GM12878 (cell line): ENCODE data around the gene POLD4. TPM values are rescaled to one million over a fixed set of nuclear protein-coding genes. Genes with fewer than 3 reads are reported as not detected.

Experiments used
- ASH2L ChIP-seq: fragments of 300-600, 200-600 bp; sonication (generic); IDR thresholded peaks from 2 replicates; pipeline ENCODE4 v1.6.1; 2017; ENCODE audit warnings: low read depth, mild to moderate bottlenecking, borderline replicate concordance
- ATF3 ChIP-seq: IDR thresholded peaks from 2 replicates; pipeline ENCODE4 v1.6.1; 2011; ENCODE audit warnings: low read depth, mild to moderate bottlenecking, low read length, moderate library complexity, borderline replicate concordance; ENCODE audit errors: extremely low read depth
- ATF7 ChIP-seq: fragments of 450-650 bp; IDR thresholded peaks from 2 replicates; pipeline ENCODE4 v1.6.1; 2016; ENCODE audit warnings: low read depth, mild to moderate bottlenecking
- CHD4 ChIP-seq: fragments of 200-600 bp; sonication (generic); IDR thresholded peaks from 2 replicates; pipeline ENCODE4 v1.6.1; 2016; ENCODE audit warnings: mild to moderate bottlenecking
- CTCF ChIP-seq, 3 experiments: IDR thresholded peaks in 2 of 3; conservative IDR thresholded peaks in 1 of 3; 2 replicates each; pipeline ENCODE4 v1.5.1; 2011; ENCODE audit warnings: low read depth in 3 of 3, low read length in 3 of 3, mild to moderate bottlenecking in 3 of 3, control low read depth in 2 of 3, moderate library complexity in 2 of 3, inconsistent platforms in 1 of 3, mixed read lengths in 1 of 3; ENCODE audit not compliant: control insufficient read depth in 2 of 3, insufficient read depth in 1 of 3; ENCODE audit errors: extremely low read depth in 1 of 3
- FOXK2 ChIP-seq: fragments of 450-650 bp; IDR thresholded peaks from 2 replicates; pipeline ENCODE4 v1.6.1; 2017; ENCODE audit warnings: mild to moderate bottlenecking, moderate library complexity
- IRF4 ChIP-seq: IDR thresholded peaks from 2 replicates; pipeline ENCODE4 v1.6.1; 2011; ENCODE audit warnings: low read depth, low read length
- IRF5 ChIP-seq: fragments of 450-650 bp; IDR thresholded peaks from 2 replicates; pipeline ENCODE4 v1.6.1; 2017; ENCODE audit warnings: borderline replicate concordance
- MYC ChIP-seq: IDR thresholded peaks from 2 replicates; pipeline ENCODE4 v1.6.1; 2011; ENCODE audit warnings: mild to moderate bottlenecking, low read length, moderate library complexity, inconsistent platforms; ENCODE audit not compliant: insufficient read depth, insufficient replicate concordance, insufficient read length, severe bottlenecking
- NFIC ChIP-seq: IDR thresholded peaks from 2 replicates; pipeline ENCODE4 v1.6.1; 2012; ENCODE audit warnings: low read depth, mild to moderate bottlenecking, inconsistent platforms, low read length, moderate library complexity
- NKRF ChIP-seq: fragments of 450-650 bp; conservative IDR thresholded peaks from 2 replicates; pipeline ENCODE4 v1.6.1; 2017; ENCODE audit warnings: mild to moderate bottlenecking, moderate library complexity
- PAX5 ChIP-seq: IDR thresholded peaks from 2 replicates; pipeline ENCODE4 v1.6.1; 2011; ENCODE audit warnings: low read depth, low read length, borderline replicate concordance
- POLR2AphosphoS5 ChIP-seq: IDR thresholded peaks from 2 replicates; pipeline ENCODE4 v1.6.1; 2011; ENCODE audit warnings: mild to moderate bottlenecking, low read length, inconsistent platforms
- SRF ChIP-seq, 2 experiments: IDR thresholded peaks; 2 replicates each; pipeline ENCODE4 v1.6.1; 2011; ENCODE audit warnings: low read depth in 2 of 2, low read length in 2 of 2, mild to moderate bottlenecking in 1 of 2, moderate library complexity in 1 of 2
- STAT3 ChIP-seq: IDR thresholded peaks from 2 replicates; pipeline ENCODE4 v1.6.1; 2011; ENCODE audit warnings: low read depth, low read length, improper control_type of control experiment
- TBL1XR1 ChIP-seq: IDR thresholded peaks from 2 replicates; pipeline ENCODE4 v1.6.1; 2012; ENCODE audit warnings: low read depth, low read length, improper control_type of control experiment
- TCF12 ChIP-seq: IDR thresholded peaks from 2 replicates; pipeline ENCODE4 v1.6.1; 2011; ENCODE audit warnings: low read depth, mild to moderate bottlenecking, low read length
- ZNF384 ChIP-seq: IDR thresholded peaks from 2 replicates; pipeline ENCODE4 v1.6.1; 2012; ENCODE audit warnings: low read depth, mild to moderate bottlenecking, low read length, improper control_type of control experiment, borderline replicate concordance
- ZNF592 ChIP-seq: fragments of 450-650 bp; IDR thresholded peaks from 2 replicates; pipeline ENCODE4 v1.6.1; 2017; ENCODE audit warnings: mild to moderate bottlenecking, moderate library complexity
- ZNF622 ChIP-seq: fragments of 450-650 bp; IDR thresholded peaks from 2 replicates; pipeline ENCODE4 v1.6.1; 2017; ENCODE audit warnings: mild to moderate bottlenecking, inconsistent platforms
- ZSCAN29 ChIP-seq: fragments of 450-650 bp; IDR thresholded peaks from 2 replicates; pipeline ENCODE4 v1.6.1; 2017; ENCODE audit warnings: mild to moderate bottlenecking, moderate library complexity
- polyA plus RNA-seq, 11 experiments: library from polyadenylated mRNA; depleted of rRNA in 4 of 11; unstranded in 6 of 11; stranded (reverse) in 5 of 11; fragments of >200 nt; fragmentation: Nextera tagmentation in 4 of 11; fragmentation: Illumina TruSeq in 1 of 11; extraction: Ambion mirVana in 4 of 11; extraction: Trizol in 1 of 11; gene quantifications; 1 replicate in 1 of 11; 2 replicates in 10 of 11; pipeline versions ENCODE4 v1.2.1 to v1.2.3, GENCODE V29; 2011 to 2016; ENCODE audit warnings: inconsistent platforms in 2 of 11, missing spikeins in 2 of 11, low read depth in 1 of 11
- total RNA-seq, 4 experiments: library from RNA; depleted of rRNA in 3 of 4; stranded (reverse); fragments of >200 nt in 3 of 4; fragmentation: Illumina TruSeq in 1 of 4; extraction: Trizol in 1 of 4; gene quantifications; 2 replicates each; pipeline versions ENCODE4 v1.2.1 to v1.2.3, GENCODE V29; 2013 to 2021

POLD4 gene
- total and polyA plus RNA-seq, 10 of the 15 experiments (the other 5 are each of a cell fraction or from before 2014, with no cell fraction given): 8.1 to 176 (median 88.1) TPM

- TF ChIP-seq ZNF592 (no peak), MYC (no peak), TBL1XR1 (no peak), NFIC (no peak), ATF7 (no peak), ASH2L (no peak), TCF12 (no peak), ZSCAN29 (no peak), IRF4 (no peak), FOXK2 (no peak), CHD4 (no peak), ZNF622 (no peak), ATF3 (no peak), CTCF (IDR thresholded peaks at IDR 0.05 in 2 of 3, conservative IDR thresholded peaks at IDR 0.05 in 1 of 3; ENCODE audit: control insufficient read depth in 2 of 3, extremely low read depth in 1 of 3, insufficient read depth in 1 of 3, low read depth in 3 of 3, low read length in 3 of 3) (no peak), NKRF (no peak), ZNF384 (no peak), STAT3 (no peak), SRF (IDR thresholded peaks at IDR 0.05; ENCODE audit: low read depth in 2 of 2, low read length in 2 of 2) (no peak), PAX5 (peak; percentile 6; the same call in 1 of the 2 replicates), IRF5 (no peak), POLR2AphosphoS5 (peak; percentile 82)
These were observed 615 bp downstream of the POLD4 start (continued) for GRCh38 chr11:67352546-67353316.
